ENCODE measurements around the gene SPATA9. TPM values are rescaled to one million over a fixed set of nuclear protein-coding genes. Genes with fewer than 3 reads are reported as not detected.

Gene SPATA9
- total and polyA plus RNA-seq, 7 donors: 0.22 to 0.53 (median 0.22) TPM; not detected in 4

DNA sequence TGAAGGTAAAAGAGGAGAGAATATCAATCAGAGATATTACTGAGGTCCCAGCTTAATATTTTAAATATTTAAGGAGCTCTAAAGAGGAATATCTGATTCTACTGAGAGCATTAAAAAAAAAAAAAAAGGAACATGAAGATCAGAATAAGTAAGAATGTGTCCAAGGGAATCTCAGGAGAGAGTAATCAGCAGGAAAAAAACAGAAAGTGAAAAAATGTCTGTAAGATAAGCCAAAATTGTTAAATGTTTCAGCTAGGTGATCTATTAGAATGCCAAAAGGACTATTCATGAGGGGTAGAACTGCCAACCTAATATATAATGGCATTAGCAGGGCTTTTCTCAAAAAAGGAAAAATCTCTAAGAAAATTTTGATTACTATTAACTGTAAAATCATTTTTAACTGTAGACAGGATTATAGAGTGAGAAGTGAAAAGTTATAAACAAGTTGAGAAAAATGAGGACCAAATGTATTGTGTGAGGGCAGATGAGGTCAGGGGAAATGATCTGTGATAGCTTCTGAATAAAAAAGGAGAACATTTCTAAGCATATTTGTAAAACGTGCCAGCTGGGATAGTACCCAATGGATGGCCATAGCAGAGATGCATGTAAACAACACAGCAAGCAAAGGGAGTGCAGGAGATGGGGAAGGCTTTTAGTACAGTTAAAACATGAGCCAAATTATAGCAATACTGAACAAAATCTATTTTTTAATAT lies 38.9 kb upstream of the SPATA9 start:
- no peaks in the 10 kb centered on the region for H3K36me3 ChIP-seq (ENCODE audit: insufficient read depth in 1 of 2, low read depth in 1 of 2)
- H3K4me3 ChIP-seq: no peak overlapping the region
- 13 to 30% (median 17%) methylated on average over 1 of the region's 1 CpG for WGBS, 3 donors
- ATAC-seq (no peak), DNase-seq (no peak)
- H3K27me3 ChIP-seq (ENCODE audit: insufficient read depth in 3 of 3, low read length in 2 of 3): no peaks in the 10 kb centered on the region
- no peak overlapping the region for H3K27ac ChIP-seq
- H3K4me1 ChIP-seq: peaks cover 9% of the 10 kb centered on the region
- no peaks in the 10 kb centered on the region for H3K9me3 ChIP-seq
- intact Hi-C loops (cut with DNase I): no loop called here
- TF ChIP-seq CTCF (IDR thresholded peaks at IDR 0.05): no peak

DNA sequence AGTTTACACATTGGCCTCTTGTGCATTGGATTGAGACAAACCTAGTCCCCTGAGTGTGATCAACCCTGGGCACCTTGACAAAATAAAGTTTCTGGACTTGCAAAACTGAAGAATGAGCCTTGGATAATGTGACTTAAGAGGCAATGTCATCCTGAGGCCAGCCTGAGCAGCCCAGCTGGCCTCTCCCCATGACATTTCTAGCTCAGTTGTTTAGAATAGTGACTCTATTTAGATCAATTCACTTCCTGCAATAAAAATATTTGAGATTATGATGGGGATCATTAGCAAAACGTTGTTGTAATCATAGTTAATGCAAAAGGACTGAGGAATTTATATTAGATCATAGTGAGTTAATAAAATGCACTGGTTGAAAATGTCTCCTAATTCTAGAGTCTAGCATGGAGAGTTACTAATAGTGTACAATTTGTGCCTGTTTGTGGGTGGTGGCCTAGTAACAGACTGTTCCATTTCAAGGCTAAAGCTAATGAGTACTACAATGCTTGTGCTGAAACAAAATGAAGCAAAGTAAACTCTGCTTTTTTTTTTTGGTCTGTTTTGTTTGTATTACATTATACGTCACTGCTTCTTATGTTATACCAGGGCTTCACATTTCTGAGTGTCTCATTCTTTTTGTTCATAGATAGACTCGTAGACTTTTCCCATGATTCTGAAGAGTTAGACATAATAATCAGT lies 37.4 kb upstream of the SPATA9 start:
- no peaks in the 10 kb centered on the region for H3K9me3 ChIP-seq
- no peak for TF ChIP-seq CTCF (IDR thresholded peaks at IDR 0.05)
- H3K36me3 ChIP-seq (ENCODE audit: insufficient read depth in 1 of 2, low read depth in 1 of 2): no peaks in the 10 kb centered on the region
- intact Hi-C loops (cut with DNase I): no loop called here
- no peak overlapping the region for H3K4me3 ChIP-seq
- no peak overlapping the region for H3K27ac ChIP-seq
- no peak for DNase-seq
- ATAC-seq: peak in 3 of 4 donors; percentile 48 to 74 (median 53)
- WGBS, 3 donors: 49 to 60% (median 54%) methylated on average over 3 of the region's 3 CpGs
- H3K27me3 ChIP-seq (ENCODE audit: insufficient read depth in 3 of 3, low read length in 2 of 3): no peaks in the 10 kb centered on the region
- H3K4me1 ChIP-seq: peaks cover 6% of the 10 kb centered on the region

DNA sequence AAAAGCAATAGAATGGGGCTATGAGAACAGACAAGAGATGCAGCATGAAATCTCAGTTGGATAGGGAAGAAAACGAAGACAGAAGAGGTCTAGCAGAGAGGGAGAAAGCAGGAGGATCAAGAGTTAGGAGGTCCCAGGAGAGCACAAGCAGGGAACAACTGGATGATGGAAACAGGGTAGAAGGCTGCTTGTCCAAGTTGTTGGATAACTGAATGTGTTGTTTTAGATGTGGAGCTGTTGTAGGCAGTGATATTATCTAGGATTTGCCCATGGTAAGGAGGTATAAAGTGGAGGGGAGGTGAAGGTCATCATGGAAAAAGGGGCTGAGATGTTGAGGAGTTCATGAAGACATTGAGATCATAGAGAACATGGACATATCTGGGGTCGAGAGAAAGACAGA lies 35.9 kb upstream of the SPATA9 start:
- WGBS, 3 donors: 81 to 95% (median 93%) methylated on average over 2 of the region's 2 CpGs
- Histone ChIP-seq H3K4me3 (no peak overlapping the region), H3K27me3 (ENCODE audit: insufficient read depth in 3 of 3, low read length in 2 of 3) (no peaks in the 10 kb centered on the region), H3K36me3 (ENCODE audit: insufficient read depth in 1 of 2, low read depth in 1 of 2) (no peaks in the 10 kb centered on the region), H3K4me1 (peaks cover 6% of the 10 kb centered on the region), H3K27ac (no peak overlapping the region), H3K9me3 (no peaks in the 10 kb centered on the region)
- DNase-seq (no peak), ATAC-seq (no peak)
- no peak for TF ChIP-seq CTCF (IDR thresholded peaks at IDR 0.05)
- intact Hi-C loops (cut with DNase I): loop anchor here in 1 of 2 donors (5.0 kb wide), 1 partner anchor 46 kb away; no protein-coding TSS in a partner anchor

- no peaks in the 10 kb centered on the region for H3K9me3 ChIP-seq
- H3K27me3 ChIP-seq (ENCODE audit: insufficient read depth in 3 of 3, low read length in 2 of 3): no peaks in the 10 kb centered on the region
- H3K36me3 ChIP-seq (ENCODE audit: insufficient read depth in 1 of 2, low read depth in 1 of 2): no peaks in the 10 kb centered on the region
- H3K4me1 ChIP-seq: peaks cover 6% of the 10 kb centered on the region
- DNase-seq (no peak), ATAC-seq (no peak)
- H3K27ac ChIP-seq: no peak overlapping the region
- no peak for TF ChIP-seq CTCF (IDR thresholded peaks at IDR 0.05)
- 75 to 92% (median 82%) methylated on average over 2 of the region's 2 CpGs for WGBS, 3 donors
- H3K4me3 ChIP-seq: no peak overlapping the region
- intact Hi-C loops (cut with DNase I): loop anchor here in 1 of 2 donors (5.0 kb wide), 1 partner anchor 46 kb away; no protein-coding TSS in a partner anchor
These were observed 35.4 kb upstream of the SPATA9 start for GRCh38 chr5:95718203-95718602.

Measured in psoas muscle (tissue), 8 donors.